Endothelial cell (in vitro differentiated cells): ENCODE results near the gene SAT2. TPM values are rescaled to one million over a fixed set of nuclear protein-coding genes. Genes with fewer than 3 reads are reported as not detected.

Source experiments
- DNase-seq: peaks from one replicate; pipeline ENCODE4 v3.0.0; 2021; ENCODE audit warnings: low spot score
- H3K27ac Mint-ChIP-seq: one replicate; pipeline ENCODE4 v1.8.0; 2021; ENCODE audit warnings: mixed read lengths, inconsistent platforms; ENCODE audit not compliant: unreplicated experiment
- H3K27me3 Mint-ChIP-seq: one replicate; pipeline ENCODE4 v1.8.0; 2021; ENCODE audit warnings: mild to moderate bottlenecking, moderate library complexity, mixed read lengths, inconsistent platforms; ENCODE audit not compliant: unreplicated experiment
- H3K36me3 Mint-ChIP-seq: one replicate; pipeline ENCODE4 v1.8.0; 2021; ENCODE audit warnings: mild to moderate bottlenecking, low read depth, mixed read lengths, inconsistent platforms; ENCODE audit not compliant: unreplicated experiment
- H3K4me1 Mint-ChIP-seq: one replicate; pipeline ENCODE4 v1.8.0; 2021; ENCODE audit warnings: mild to moderate bottlenecking, mixed read lengths, inconsistent platforms; ENCODE audit not compliant: unreplicated experiment
- H3K4me3 Mint-ChIP-seq: one replicate; pipeline ENCODE4 v1.8.0; 2021; ENCODE audit warnings: mild to moderate bottlenecking, mixed read lengths, inconsistent platforms; ENCODE audit not compliant: unreplicated experiment
- H3K9me3 Mint-ChIP-seq: one replicate; pipeline ENCODE4 v1.8.0; 2021; ENCODE audit warnings: mixed read lengths, inconsistent platforms; ENCODE audit not compliant: unreplicated experiment
- CTCF ChIP-seq: fragments of 200-600 bp; sonication (generic); IDR thresholded peaks from one replicate; pipeline ENCODE4 v1.5.0; 2021; ENCODE audit warnings: antibody characterized with exemption; ENCODE audit not compliant: unreplicated experiment
- total RNA-seq: library from RNA; stranded (reverse); fragmentation: NEBNext Ultra II Directional; extraction: Animal tissue kit (Norgen Biotek cat#: 25700); gene quantifications from one replicate; pipeline ENCODE4 v1.2.1, GENCODE V29; 2021; ENCODE audit not compliant: unreplicated experiment

Gene SAT2
- total RNA-seq, 1 donor from 2014 or later = 100 TPM

- Mint-ChIP-seq H3K9me3 (no peaks in the 10 kb centered on the region), H3K4me1 (no peaks in the 10 kb centered on the region), H3K36me3 (peaks cover 22% of the 10 kb centered on the region), H3K27ac (no peak overlapping the region), H3K27me3 (peaks cover 2% of the 10 kb centered on the region), H3K4me3 (no peak overlapping the region)
- no peak for TF ChIP-seq CTCF
- DNase-seq = no peak
Observed at GRCh38 chr17:7668482-7668881, 40.9 kb upstream of the SAT2 start.

GRCh38 chr17:7667656-7668406, 40.2 kb upstream of the SAT2 start:
- Mint-ChIP-seq H3K27me3 (no peaks in the 10 kb centered on the region), H3K4me1 (no peaks in the 10 kb centered on the region), H3K4me3 (no peak overlapping the region), H3K36me3 (peaks cover 16% of the 10 kb centered on the region), H3K27ac (no peak overlapping the region), H3K9me3 (no peaks in the 10 kb centered on the region)
- no peak for DNase-seq
- no peak for TF ChIP-seq CTCF

GRCh38 chr17:7656958-7657609, 29.5 kb upstream of the SAT2 start:
- peak; percentile 27 for TF ChIP-seq CTCF
- peaks cover 18% of the 10 kb centered on the region for H3K36me3 Mint-ChIP-seq
- DNase-seq = peak; percentile 75
- peaks cover 20% of the 10 kb centered on the region for H3K27me3 Mint-ChIP-seq
- H3K4me3 Mint-ChIP-seq = peak overlapping the region; percentile 81
- no peaks in the 10 kb centered on the region for H3K9me3 Mint-ChIP-seq
- peak overlapping the region; percentile 88 for H3K27ac Mint-ChIP-seq
- peaks cover 28% of the 10 kb centered on the region for H3K4me1 Mint-ChIP-seq

GRCh38 chr17:7655541-7655840, 27.9 kb upstream of the SAT2 start:
- H3K4me1 Mint-ChIP-seq = peaks cover 31% of the 10 kb centered on the region
- peaks cover 18% of the 10 kb centered on the region for H3K36me3 Mint-ChIP-seq
- peaks cover 25% of the 10 kb centered on the region for H3K27me3 Mint-ChIP-seq
- TF ChIP-seq CTCF = no peak
- no peak overlapping the region for H3K4me3 Mint-ChIP-seq
- no peak for DNase-seq
- no peak overlapping the region for H3K27ac Mint-ChIP-seq
- no peaks in the 10 kb centered on the region for H3K9me3 Mint-ChIP-seq
